Measurements from ENCODE around the gene DCTN5.

DNA sequence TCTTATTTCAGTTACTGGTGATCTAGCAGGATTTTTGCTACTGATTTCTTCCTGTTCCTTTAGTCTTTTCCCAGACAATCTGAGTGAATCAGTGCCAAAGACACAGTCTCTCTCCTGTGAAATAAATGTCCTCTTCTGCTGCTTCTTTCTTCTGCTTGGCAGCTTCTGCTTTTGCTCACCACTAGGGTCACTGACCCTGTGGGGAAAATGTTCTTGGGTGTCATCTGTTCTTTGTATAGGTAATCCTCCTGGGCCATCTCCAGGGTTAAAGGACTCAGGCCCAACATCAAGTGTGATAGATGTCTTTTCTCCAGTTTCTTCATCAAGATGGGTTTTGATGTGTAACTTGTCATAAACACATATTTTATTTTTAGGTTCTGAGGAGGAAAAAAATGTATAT, 5.3 kb upstream of the DCTN5 start:
- TF ChIP-seq, protein P1, sequence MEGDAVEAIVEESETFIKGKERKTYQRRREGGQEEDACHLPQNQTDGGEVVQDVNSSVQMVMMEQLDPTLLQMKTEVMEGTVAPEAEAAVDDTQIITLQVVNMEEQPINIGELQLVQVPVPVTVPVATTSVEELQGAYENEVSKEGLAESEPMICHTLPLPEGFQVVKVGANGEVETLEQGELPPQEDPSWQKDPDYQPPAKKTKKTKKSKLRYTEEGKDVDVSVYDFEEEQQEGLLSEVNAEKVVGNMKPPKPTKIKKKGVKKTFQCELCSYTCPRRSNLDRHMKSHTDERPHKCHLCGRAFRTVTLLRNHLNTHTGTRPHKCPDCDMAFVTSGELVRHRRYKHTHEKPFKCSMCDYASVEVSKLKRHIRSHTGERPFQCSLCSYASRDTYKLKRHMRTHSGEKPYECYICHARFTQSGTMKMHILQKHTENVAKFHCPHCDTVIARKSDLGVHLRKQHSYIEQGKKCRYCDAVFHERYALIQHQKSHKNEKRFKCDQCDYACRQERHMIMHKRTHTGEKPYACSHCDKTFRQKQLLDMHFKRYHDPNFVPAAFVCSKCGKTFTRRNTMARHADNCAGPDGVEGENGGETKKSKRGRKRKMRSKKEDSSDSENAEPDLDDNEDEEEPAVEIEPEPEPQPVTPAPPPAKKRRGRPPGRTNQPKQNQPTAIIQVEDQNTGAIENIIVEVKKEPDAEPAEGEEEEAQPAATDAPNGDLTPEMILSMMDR (IDR thresholded peaks at IDR 0.05; ENCODE audit: borderline replicate concordance, extremely low read depth, low read length, poor library complexity, severe bottlenecking) = no peak
- no peak for TF ChIP-seq EZH2 (IDR thresholded peaks at IDR 0.05; ENCODE audit: borderline replicate concordance, low read depth, low read length, severe bottlenecking)

Data from DND-41 (cell line).